HG03095 (cell line): ENCODE data around the gene TOP2A.

Experiments used
- ATAC-seq: cut with Tn5 transposase; IDR thresholded peaks from one replicate; pipeline ENCODE4 v1.9.1; 2021; ENCODE audit warnings: moderate library complexity; ENCODE audit not compliant: unreplicated experiment

The TOP2A gene

GRCh38 chr17:40361063-40361924, 56.4 kb downstream of the TOP2A start:
- no peak for ATAC-seq

GRCh38 chr17:40360091-40360490, 57.6 kb downstream of the TOP2A start:
- no peak for ATAC-seq

GRCh38 chr17:40358323-40359038, 59.2 kb downstream of the TOP2A start:
- no peak for ATAC-seq

DNA sequence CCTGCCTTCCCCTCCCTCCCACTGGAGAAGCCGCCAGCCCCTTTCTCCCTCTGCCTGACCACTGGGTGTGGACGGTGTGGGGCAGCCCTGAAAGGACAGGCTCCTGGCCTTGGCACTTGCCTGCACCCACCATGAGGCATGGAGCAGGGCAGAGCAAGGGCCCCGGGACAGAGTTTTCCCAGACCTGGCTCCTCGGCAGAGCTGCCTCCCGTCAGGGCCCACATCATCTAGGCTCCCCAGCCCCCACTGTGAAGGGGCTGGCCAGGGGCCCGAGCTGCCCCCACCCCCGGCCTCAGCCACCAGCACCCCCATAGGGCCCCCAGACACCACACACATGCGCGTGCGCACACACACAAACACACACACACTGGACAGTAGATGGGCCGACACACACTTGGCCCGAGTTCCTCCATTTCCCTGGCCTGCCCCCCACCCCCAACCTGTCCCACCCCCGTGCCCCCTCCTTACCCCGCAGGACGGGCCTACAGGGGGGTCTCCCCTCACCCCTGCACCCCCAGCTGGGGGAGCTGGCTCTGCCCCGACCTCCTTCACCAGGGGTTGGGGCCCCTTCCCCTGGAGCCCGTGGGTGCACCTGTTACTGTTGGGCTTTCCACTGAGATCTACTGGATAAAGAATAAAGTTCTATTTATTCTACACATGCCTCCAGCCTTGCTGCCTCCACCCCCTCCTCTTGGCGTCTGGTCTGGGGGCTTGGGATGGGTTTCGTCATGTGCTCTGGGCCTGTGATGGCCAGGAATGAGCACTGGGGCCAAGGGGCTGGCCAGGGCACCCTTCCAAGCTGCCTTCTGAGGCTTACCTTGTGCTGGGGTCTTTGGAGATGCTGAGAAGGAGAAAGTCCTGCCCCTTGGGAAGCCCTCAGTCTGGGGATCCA, 60.5 kb downstream of the TOP2A start:
- no peak for ATAC-seq

- ATAC-seq = no peak
These were observed 61.6 kb downstream of the TOP2A start for GRCh38 chr17:40355804-40356758.

DNA sequence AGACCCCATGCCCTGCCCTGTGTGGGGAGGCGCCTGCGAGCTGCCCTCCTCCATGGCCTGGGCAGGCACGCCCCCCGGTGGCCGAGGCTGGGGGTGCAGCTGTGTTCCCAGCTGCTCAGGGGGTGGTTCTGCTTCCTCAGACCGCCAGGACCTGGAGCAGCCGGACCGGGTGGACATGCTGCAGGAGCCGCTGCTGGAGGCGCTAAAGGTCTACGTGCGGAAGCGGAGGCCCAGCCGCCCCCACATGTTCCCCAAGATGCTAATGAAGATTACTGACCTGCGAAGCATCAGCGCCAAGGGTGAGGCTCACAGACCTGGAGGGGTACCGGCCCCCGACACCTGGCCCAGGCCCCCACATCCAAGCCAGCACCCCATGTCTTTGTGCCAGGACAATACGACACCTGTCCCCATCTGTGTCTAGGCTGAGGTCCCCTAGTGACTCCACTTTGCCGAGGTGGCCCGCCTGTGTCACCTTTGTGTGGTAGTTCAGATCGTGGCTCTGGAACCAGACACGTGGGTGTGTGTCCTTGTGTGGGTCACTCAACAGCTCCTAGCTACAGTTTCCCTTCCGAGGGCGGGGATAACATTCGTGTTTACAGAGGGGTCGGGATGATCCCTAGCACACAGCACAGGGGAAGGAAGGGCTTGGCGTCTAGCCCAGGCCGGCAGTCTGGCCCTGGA, 62.4 kb downstream of the TOP2A start:
- ATAC-seq = no peak

DNA sequence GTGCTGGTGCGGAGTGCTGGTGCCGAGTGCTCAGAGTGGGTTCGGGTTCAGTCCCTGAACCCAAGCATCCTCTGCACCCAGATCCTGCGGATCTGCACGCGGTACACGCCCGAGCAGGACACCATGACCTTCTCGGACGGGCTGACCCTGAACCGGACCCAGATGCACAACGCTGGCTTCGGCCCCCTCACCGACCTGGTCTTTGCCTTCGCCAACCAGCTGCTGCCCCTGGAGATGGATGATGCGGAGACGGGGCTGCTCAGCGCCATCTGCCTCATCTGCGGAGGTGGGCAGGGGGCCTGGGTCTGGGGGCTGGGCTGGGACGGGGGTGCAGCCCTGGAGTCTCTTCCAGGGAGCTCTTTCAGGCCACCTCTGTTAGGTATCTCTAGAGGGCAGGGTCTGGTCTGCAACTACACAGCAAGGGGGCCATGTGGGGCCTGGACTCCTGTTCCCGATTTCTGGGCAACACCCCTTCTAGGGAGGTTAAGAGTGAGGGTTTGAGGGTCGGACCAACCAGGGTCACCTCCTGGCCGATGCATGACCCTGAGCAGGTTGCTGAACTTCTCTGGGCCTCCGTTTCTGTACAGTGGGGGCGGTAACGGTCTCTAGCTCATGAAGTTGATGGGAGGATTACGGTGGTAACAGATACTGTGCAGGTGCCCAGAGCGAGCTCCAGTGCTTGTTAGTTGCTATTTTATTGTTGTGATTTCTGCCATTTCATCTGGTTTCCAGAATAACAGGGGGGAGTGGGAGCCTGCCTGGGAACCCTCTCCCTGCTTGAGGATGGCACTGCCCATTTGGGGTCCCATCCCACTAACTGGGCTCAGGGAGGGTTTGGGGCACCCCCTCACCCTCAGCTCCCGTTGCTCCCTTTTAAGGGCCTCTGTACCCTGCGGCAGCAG, 63.2 kb downstream of the TOP2A start:
- ATAC-seq = no peak

- ATAC-seq = no peak
These were observed 64.8 kb downstream of the TOP2A start for GRCh38 chr17:40352779-40353394.

DNA sequence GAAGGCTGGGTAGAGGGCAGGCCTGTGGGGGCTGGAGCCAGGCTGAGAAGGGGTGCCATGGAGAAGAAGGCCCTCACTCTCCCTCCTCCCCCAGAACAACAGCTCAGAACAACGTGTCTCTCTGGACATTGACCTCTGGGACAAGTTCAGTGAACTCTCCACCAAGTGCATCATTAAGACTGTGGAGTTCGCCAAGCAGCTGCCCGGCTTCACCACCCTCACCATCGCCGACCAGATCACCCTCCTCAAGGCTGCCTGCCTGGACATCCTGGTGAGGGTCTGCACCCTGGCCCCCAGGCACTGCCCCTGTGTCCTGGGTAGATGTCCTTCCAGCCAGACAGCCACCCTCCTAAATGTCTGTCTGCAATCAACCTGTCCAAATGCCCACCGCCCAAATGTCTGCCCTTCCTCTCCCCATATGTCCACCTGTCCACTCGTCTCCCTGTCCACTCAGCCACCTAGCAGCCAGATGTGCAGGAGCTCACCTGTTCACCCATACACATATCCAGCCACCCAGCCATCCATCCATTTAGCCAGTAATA, 65.4 kb downstream of the TOP2A start:
- no peak for ATAC-seq

DNA sequence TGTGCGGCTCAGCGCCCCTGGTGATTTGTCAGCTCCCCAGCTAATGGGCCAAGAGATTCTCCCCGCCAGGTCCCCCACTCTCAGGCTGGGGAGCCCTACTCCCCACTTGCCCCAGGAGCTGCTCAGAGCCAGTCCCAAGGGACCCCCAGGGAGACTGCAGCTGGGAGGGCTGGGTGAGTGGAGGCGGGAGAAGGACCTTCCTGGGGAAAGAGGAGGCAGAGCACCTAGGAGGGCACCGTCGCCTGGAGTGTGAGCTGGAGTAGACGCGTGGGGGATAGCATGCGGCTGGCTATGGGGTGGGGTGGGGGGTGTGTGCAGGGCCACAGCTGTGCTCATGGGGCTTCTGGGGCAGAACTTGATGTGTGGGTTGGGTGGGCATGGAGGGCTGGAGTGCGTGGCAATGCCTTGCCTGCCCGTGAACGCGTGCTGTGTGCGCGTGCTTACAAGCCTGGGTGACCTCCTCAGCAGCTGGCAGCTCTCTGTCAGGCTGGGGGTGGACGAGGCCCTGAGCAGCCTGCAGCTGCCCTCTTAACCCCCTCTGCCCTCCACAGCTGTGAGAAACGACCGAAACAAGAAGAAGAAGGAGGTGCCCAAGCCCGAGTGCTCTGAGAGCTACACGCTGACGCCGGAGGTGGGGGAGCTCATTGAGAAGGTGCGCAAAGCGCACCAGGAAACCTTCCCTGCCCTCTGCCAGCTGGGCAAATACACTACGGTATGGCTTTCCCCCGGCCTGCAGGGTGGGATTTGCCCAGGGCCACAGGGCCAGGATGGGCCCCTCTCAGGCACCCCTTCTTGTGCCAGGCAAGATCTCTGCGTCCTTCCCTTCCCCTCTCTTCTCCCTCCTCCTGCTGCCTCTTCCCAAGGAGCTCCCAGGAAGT, 66.1 kb downstream of the TOP2A start:
- ATAC-seq = no peak

DNA sequence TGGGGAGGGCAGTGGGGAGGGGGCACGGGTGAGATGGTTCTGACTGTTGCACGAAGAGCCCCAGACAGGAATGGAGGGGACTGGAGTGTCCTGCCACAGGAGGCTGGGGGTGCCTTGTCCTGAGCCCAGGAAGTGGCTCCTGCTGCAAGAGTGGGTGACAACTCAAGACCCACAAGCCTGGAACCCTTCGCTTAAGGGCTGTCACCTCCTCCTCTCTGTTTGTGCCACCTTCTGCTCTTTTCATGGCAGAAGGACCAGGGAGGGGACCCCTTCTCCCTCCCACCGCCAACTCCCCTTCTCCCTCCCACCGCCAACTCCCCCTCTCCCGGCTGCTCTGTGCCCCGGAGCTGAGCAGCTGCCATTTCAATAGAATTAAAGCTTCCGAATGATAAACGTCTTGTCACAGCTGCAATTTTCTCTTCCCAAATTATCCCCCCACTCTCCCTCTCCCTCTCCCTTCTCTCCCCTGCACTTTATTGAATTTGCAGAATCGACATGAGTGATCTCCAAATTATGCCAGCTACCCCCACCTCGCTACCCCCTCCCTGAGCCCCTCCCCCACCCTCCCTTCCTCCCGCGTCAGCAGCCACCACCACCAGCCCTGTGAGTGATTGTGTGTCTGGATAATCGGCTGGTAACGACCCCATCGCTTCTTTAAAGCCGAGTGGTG, 66.9 kb downstream of the TOP2A start:
- ATAC-seq = no peak

DNA sequence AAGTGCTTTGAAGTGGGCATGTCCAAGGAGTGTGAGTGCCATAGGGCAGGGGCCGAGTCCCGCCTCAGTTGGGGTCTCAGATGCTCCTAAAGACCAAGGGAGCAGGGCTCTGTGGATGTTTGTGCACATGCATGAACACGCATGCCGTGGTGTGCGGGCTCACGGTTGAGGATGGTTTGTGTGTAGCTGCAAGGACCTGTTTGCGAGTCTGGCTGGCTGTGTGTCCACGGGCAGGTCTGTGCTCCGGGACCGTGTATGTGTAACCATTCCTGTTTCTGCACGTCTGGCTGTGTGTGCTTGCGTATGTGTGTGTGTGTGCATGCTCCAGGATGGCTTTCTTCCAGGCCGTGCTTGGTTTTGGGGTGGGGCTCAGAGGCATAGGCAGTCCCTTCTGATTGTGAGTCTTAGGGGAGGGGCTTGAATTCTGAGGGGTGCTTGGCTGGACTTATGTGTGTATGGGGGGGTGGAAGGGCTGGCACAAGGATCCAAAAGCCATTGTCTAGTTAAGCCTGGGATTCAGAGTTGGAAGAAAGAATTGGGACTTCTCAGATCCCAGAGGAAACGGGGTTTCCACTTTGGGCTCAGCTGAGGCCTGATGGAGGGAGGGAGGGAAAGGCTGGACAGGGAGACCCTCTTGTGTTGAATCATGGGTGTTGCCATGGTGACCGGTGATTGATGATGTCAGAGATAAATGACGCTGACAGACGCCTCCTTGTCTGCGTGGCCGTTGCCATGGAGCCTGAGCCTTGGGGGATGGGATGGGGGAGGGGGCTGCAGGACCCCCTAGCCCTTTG, 67.6 kb downstream of the TOP2A start:
- ATAC-seq = no peak

GRCh38 chr17:40349477-40349894, 68.2 kb downstream of the TOP2A start:
- no peak for ATAC-seq

DNA sequence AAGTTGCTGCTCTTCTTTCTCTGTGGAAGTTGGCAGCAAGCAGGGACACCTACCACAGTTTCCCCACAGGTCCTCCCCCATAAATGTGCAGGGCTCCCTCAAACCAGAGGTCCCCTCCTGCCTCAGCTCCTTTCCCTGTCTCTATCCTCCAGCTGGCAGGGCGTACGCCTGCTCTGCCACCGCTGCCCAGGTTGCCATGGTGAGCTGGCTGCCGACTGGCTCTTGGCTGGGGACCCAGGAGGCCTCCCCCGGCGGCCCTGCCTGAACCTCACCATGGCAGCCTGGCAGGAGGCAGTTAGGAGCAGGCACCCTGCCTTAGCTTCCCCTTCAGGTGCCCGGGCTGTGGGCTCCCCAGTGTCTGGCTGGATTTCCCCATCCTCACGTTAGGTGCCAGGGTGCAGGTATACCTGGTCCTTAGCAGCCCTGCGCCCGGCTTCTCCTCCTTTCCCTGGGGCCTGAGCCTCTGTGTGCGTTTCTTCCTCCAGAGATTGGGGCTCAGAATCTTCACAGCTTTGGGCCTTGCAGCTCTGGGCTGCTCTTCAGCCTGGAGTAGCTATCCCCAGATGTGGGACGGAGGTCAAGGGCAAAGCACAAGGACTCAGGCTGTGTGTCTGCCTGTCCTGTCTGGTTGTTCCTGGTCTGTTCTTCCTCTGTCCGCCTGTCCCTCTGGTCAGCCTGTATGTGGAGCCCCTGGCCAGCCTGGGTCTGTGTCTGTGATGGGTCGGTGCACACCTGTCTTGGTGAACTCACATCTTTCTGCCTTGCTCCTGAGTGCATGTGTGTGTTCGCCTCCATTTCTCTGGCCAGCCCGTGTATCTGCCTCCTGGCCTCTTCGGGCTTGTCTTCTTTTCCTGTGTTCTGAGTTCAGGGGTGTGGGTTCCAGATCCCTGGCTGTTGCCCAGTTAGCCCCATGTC, 68.9 kb downstream of the TOP2A start:
- ATAC-seq = no peak

DNA sequence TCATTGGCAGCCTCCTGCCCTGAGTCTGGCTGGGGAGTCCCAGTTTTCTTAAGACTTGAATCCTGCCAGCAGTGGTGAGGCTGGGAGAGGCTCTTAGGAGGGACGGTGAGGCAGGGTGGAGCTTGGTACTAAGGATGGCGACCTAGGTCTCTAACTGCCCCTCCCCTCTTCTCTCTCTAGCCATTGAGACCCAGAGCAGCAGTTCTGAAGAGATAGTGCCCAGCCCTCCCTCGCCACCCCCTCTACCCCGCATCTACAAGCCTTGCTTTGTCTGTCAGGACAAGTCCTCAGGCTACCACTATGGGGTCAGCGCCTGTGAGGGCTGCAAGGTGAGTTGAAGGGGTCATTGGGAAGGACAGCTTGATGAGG, 69.6 kb downstream of the TOP2A start:
- no peak for ATAC-seq
